T-helper 2 cell (primary cell): Measurements from ENCODE around the gene DUSP14.
A peak's percentile ranks its signal among the peaks of the same experiment; 100 is the strongest.
"Not testable (repeated sequence)": the region's sequence is repeated elsewhere in the genome, so short reads cannot be mapped to it uniquely, and the experiment has no call there.

Source experiments
- DNase-seq, 5 experiments: peaks; one replicate each; pipeline versions ENCODE4 v3.0.0 to v3.0.0-alpha.2; 2012 to 2022

The DUSP14 gene

DNA sequence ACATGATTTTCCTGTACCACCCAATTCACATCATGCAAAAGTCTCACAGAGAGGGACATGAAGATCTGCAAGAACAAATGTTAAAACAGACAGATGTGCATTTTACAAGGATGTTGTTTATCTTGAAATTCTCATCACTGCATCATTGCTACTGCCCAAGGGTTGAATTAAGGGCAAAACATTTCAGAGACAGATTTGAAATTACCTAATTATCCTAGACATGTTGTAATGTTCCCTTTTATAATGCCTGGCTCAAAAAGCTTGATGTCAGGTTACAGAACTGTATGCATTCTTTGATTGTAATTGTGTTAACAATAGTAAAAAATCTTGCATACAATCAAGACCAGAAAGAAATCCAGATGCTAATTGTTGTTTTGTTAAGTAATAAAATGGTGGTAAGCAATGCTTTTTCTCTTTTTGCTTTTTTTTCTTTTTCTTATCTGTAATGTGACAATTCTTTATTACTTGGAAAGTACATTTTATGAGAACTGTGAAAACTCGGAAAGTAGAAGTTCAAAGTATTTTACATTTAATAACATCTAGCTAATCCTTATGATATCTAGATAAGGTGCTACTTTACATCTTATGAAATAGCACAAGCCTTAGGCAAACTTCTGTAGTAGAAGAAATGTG lies 3.6 kb upstream of the DUSP14 start:
- no peak for DNase-seq

DNA sequence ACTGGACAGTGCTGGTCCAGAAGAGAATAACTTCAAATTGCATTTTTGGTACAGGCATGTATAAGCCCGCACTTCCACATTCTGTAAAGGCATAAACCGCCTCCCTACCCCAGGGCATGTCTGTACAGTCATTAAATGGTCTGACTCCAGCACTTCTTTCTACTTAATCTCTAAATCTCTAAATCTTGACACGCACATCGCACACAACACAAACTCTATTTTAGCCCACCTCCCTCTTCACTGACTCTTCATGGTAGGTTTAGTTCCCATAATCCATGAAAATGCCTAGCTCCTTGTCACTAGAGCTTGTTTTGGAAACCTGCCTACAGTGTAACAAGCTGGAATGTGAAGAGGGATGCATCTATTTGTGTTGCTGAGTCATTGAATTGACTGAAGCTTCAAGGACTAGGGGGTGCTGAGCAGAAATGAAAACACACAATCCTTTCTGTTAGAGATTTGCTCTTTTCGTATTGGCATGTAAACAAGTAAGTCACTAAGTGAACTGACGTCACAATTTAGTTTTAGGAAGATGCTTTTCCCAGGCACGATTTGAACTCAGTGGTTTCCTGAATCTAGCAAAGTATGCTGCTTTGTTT lies 1.6 kb upstream of the DUSP14 start:
- peak in 1 of 5 experiments; percentile 68 for DNase-seq

DNA sequence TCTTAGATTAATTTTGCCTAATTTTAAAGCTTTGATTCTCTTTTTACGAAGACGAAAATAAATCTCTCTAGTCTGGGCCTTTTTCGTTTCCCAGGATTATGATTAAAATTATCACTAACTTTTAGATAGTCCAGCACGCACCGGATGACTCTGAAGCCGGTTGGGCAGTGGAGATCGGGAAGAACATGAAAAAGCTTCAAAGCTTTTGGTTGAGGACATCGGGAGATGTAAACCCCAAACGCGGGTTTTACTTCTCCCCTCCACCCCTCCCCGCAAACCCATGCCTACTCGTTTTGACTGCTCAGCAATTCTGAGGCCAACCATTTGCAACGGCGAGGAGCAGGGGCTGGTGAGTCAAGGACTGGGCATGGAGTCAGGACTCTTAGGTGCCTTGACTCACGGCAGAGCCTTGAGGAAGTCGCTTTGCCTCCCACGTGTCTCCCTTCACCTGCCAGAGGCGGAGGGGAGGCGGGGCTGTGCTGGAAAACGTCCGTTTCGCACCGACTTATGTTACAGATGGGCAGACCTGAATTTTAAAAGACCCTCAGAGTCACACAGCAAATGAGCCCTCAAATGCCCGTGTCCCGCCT lies 989 bp upstream of the DUSP14 start:
- DNase-seq: peak; percentile 14 to 61 (median 43)

DNA sequence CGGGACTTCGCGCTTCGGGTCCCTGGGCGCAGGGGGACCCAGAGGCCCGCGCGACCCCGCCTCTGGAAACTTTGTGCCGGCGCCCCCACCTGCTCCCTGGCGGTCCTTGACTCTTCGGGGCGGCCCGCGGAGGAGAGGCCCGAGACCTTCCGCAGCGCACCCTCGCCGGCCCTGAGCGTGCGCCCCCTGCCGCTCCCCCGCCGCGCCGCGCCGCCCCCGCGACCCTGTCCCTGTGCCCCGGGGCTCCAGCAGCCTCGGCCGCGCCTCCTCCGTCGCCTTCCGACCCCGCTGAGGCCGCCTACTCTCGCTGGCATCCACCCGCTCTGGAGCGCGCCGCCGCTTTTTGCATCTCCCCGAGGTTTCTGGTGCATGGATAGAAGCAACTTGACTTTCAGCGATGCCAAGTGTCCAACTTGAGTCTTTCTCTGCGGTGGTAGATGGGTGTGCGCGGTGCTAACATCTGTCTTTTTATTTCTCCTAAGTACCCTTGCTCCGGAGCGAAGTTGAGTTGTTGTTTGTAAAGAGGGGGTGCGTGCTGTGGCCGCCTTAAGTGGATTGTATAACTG lies 414 bp downstream of the DUSP14 start:
- peak; percentile 39 to 85 (median 66) for DNase-seq

DNA sequence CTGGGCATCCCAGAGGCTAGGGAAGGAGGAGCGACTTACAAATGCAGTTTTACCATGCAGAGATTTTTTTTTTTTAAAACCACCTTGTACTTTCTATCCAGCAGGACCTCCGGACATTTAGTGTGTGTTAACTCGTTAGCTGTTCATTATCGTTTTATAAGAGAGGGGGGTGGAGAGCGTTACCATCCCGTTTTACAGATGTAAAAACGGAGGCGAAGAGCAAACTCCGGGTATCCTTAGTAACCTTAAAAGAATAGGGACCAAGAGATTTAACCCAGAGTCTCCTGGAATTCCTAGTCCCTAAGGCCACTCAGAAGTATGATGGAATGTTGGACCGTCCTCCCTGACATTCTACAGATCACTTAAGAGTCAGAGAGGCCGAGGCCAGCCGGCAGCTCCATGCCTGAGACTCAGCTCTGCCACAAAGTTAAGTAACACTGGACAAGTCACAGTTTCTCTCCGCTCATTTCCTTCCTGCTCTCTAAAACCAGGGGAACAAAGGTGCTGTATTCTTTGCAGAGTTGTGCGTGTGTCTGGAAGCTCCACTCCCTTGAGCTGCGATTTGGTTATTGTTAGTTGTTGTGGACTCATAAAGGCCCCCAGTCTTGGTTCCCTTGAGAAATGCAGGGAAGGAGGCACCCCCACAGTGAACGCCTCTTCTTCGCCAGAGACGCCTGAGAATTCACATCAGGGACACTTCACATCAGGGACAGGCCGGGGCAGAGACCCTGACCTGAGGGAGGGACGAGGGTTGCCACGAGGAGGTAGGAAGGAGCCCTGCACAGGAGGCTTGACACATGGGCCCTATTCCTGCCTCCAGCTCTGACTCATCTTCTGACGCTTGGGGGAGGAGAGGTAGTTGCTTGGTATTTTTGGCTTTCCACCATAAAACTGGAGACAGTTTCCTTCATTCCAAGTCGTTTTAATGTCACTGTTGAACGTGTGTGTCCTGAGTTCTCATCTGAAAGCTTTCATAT lies 1.2 kb downstream of the DUSP14 start:
- DNase-seq: peak in 1 of 5 experiments; percentile 18

DNA sequence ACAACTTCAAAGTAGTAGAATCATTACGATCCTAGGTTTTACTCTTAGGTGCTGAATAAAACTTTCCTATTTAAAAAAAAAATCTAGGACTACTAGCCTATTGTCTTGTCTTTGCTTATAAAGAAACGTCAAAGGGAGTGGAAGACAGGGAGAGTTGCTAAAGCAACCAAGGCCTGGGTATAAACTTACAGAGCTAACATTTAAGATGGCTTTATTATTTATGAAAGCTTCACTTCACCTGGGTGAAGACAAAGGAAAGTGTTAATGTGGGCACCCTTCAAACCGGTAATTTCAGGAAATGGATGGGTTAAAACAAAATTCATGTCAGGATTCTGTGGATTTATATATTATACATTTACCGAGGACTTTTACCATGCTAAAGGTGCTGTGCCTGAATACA lies 2.5 kb downstream of the DUSP14 start:
- no peak for DNase-seq

DNA sequence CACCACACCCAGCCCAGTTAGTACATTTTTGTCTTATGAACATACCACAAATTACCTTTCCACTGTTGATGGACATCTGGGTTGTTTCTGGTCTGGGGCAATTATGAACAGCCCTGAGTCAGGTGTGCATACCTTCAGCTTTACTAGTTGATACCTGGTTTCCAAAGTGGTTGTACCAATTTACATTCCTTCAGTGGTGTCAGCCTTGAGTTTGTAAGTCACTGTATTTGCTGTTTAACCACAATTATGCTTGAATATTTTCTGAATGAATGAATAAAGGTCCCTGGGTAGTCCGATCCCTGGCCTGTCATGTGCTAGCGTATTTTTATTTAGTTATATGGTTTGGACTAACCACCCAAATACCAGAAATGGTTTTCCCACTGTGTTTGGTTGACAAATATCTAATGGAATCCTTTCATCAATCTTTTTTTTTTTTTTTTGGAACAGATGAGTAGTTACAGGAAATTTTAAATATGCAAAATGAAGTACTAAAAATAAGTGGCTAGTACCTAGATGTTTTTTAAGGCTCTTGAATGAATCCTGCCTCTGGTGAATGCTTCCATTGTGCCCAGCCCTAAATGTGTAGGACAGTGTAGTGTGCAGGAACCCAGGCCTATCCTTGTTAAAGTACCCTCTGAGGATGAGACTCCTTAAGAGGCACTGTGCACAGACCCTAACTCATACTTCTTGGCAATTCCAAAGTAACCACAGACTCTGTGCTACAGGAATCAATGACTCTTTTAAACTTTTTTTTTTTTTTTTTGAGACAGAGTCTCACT lies 3.7 kb downstream of the DUSP14 start:
- DNase-seq: no peak

DNA sequence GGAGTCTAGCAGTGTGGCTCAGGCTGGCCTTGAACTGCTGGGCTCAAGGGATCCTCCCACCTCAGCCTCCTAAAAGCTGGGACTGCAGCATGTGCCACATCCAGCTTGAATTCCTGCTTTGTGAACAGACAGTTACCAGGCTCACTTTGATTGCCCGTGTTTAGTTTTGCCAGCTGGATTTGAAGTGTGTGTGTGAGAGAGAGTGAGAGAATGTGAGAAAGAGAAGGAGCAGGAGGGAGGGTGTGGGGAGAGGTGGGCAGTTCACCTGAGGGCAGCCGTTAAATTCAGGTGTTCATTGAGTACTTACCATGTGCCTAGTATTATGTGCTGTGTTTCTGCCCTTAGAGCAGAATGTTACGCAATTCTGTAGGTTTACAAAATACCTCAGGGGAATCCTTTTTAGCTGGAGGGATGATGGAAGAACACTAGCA lies 4.7 kb downstream of the DUSP14 start:
- DNase-seq: no peak

DNA sequence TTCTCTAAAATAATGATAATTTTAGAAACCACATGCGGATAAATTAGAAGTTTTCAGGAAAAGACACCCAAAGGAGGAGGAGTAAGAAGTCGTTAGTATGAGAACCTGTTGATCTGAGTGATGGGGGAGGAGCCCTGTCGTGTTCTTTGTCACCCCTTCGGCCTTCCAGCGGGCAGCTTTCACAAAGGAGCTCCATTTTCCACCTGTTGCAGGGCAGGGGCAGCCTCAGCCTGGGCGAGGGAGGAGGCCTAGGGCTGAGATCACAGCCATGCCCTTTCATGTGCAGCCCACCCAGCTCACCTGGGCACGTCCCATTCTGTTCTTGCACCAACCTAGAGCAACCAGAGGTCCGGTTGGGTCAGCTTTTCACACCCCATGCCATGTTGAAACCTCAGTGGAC lies 5.3 kb downstream of the DUSP14 start:
- no peak for DNase-seq

DNA sequence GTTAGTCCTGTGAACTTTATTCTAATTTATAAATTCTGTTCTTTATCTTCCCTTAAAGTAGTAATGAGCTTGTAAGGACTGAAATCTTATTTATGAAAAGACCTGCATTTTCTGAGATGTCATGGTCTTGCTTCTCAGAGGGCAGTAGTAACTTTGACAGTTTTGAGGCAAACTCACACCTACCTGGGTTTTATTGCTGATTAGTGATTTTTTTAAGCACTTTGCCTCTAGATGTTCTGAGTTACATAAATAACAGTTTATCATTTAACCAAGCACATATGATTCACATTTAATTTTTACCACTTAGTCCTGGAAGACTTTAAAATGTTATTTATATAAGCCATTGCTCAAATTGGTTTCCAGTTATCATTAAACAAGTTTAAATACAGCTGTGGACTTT lies 10.7 kb downstream of the DUSP14 start:
- no peak for DNase-seq

DNA sequence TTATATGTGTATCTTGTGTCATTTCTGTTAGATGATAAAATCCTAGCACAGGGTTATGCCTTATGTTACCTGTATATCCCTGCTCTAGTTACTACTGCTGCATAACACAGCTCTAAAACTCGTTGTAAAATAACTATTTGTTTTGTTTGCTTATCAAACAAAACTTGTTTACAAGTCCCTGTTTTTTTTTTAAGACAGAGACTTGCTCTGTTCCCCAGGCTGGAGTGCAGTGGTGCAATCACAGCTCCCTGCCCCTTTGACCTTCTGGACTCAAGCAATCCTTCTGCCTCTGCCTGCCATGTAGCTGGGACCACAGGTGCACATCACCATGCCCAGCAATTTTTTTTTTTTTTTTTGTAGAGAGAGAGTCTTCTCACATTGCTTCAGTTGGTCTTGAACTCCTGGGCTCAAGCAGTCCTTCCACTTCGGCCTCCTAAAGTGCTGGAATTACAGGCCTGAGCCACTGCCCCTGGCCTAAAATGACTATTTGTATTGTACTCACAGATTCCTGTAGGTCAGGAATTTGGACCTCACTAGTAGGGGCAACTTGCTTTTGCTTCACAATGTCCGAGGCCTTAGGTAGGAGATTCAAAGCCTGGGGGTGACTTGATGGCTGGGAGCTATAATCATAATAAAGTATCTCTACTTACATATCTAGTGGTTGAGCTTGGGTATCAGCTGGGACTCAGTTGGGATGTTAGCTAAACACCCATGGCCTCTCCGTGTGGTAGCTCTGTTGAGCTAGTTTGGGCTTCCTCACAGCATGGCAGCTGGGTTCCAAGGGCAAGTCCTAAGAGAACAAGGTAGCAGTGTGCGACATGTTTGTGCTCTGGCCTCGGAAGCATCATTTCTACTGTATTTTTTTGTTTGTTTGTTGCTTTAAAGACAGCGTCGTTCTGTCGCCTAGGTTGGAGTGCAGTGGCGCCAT lies 12.6 kb downstream of the DUSP14 start:
- no peak for DNase-seq

DNA sequence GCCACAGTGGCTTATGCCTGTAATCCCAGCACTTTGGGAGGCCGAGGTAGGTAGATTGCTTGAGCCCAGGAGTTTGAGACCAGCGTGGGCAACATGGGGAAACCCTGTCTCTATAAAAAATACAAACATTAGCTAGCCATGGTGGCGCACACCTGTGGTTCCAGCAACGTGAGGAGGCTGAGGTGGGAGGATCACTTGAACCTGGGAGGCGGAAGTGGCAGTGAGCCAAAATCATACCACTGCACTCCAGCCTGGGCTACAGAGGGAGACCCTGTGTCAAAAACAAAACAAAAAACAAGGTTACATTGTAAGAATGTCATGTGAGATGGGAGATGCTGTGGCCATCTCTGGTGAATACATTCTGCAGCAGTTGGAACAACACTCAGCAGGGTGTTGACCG lies 13.5 kb downstream of the DUSP14 start:
- DNase-seq: no peak

DNA sequence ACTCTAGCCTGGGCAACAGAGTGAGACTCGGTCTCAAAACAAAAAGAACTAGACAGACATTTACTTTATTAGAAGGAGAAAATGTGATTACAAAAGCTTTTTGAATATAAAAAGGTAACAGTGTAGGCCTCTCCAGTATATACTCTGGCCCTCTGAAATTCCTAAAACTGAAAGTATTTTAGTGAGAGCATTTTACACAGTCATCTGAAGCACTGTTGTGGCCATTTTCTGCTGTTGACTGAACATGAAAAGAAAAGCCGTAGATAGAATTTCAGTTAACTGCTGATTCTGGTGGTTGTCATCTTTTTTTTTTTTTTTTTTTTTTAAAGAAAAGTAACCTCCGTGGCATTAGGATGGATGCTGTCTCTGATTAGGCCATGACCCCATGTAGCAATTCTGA lies 15.6 kb downstream of the DUSP14 start:
- peak in 1 of 5 experiments; percentile 62 for DNase-seq

DNA sequence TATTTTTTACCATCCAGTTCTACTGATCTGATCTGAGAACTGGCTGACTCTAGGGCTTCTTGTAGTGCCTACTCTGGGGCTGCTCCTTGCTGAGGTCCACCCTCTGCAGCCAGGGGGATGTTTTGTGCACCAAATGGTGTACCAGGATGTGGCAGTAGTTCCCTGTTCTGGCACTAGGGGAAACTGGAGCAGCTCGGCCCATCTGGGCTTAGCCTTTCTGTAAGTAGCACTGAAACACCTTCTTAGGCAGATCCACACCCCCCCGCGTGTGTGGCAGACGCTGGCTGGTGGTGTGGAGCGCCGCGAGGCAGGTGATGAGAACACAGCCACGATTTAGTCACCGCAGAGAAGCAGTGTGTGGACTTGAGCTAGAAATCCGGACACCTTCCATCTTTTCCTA lies 17.0 kb downstream of the DUSP14 start:
- DNase-seq: peak in 1 of 5 experiments; percentile 42

DNA sequence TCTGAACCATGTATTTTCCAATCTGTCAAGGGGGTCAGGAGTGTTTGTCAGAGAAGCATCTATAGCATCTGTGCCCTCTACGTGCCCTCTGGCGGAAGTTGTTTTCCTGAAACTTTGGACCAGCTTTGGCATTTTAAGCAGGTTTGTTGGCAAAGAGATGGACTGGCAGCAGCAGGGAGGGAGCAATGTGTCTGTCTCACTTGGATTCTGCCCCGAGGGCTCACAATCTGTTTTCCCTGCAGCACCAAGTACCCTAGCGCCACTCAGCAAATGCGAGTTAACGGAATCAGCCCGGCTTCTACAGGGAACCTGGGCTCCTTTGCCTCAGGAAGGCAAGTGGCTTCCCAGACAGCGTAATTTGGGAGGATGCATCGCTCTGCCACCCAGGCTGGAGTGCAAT lies 17.4 kb downstream of the DUSP14 start:
- DNase-seq: no peak

DNA sequence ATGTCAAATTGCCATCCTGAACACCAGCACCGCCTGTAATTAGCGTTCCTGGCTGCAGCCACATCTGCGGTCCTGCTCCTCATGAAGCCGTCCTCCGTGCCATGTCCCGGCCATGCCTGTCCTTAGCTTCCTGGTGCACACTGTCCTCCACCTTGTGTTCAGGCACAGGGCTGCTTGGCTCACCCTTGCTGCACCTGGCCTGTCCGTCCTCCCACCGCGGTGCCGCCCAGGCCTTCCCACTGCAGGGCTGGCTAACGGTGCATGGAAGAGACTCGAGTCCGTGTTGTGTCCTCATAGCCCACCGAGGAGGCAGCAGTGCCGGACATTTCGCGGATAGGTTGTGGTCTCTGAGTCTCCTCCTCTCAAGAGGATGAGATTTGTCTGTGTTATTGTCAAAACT lies 20.4 kb downstream of the DUSP14 start:
- DNase-seq: no peak

DNA sequence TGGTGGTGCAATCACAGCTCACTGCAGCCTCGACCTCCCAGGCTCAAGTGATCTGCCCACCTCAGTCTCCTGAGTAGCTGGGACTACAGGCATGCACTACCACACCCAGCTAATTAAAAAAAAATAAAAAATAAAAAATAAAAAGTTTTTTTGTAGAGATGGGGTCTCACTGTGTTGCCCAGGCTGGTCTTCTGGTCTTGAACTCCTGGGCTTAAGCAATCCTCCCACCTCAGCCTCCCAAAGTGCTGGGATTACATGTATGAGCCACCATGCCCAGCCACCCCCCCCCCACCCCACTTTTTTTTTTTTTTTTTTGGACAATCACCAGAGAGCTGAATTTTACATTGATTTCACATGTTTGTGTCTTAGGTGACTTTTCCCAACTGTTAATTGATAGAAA lies 22.0 kb downstream of the DUSP14 start:
- not testable (repeated sequence) for DNase-seq

DNA sequence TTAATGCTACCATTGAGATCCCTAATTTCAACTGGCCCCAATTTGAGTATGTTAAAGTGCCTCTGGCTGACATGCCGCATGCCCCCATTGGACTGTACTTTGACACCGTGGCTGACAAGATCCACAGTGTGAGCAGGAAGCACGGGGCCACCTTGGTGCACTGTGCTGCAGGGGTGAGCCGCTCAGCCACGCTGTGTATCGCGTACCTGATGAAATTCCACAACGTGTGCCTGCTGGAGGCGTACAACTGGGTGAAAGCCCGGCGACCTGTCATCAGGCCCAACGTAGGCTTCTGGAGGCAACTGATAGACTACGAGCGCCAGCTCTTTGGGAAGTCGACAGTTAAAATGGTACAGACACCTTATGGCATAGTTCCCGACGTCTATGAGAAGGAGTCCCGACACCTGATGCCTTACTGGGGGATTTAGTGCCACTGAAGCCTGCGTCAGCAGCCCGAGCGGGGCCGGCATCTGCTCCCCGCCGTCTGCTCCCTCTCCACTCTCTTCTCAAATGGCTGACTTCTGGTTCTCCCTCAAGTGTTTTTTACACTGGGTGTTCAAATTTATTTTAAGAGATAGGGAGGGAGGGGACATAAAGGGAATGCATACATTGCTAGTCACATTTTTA lies 22.9 kb downstream of the DUSP14 start:
- DNase-seq: no peak

DNA sequence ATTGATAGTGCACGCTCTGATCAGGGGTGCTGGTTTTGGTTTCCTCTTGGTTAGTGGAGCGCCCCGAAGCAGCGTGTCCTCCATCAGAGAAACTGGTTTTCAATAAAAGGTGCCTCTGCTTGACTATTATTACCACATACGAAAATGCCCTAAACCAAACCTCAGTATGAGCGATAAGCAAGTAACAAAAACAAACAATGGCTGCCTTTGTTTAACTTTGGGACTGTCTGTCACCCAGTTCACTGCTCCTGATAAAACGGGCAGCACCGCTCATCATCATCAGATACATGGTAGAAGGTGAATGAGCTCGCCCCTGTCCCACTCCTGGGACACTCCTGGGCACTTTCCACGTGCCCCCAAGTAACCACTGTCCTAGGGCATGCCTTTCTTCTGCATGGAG lies 24.0 kb downstream of the DUSP14 start:
- no peak for DNase-seq

DNA sequence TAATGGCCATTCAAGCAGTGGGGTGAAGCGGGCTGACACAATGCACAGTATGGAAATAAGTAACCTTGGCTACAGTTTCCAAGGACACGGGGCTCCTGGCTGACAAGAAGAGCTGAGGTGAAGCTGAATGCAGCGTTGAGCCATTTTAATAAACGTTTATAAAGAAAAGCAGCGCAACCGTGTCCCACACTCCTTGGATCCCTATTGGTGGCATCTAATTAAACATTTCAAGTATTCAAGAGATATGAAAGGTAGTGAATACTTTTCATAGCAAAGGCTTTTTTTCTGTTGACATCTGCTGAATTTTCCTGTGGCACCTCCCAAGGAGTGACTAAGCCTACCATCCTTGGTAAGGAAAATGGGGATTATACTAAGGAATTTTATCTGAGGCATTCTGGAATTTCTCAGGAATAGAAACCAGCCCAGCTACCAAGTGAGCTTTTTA lies 26.5 kb downstream of the DUSP14 start:
- no peak for DNase-seq
